HepG2 (cell line): ENCODE results near the gene CCT3. TPM values are rescaled to one million over a fixed set of nuclear protein-coding genes. Genes with fewer than 3 reads are reported as not detected.

Source experiments
- ERF ChIP-seq: IDR thresholded peaks from 2 replicates; pipeline ENCODE4 v1.6.1; 2018; ENCODE audit warnings: missing biosample characterization, missing genetic modification reagents
- GATAD2A ChIP-seq: IDR thresholded peaks from 2 replicates; pipeline ENCODE4 v1.6.1; 2016
- HNRNPK ChIP-seq: fragments of 200-400 bp; formaldehyde crosslinking; IDR thresholded peaks from 2 replicates; pipeline ENCODE4 v1.6.1; 2018; ENCODE audit warnings: low read length, low read depth, moderate library complexity, mild to moderate bottlenecking; ENCODE audit not compliant: poor library complexity, severe bottlenecking
- KAT7 ChIP-seq: IDR thresholded peaks from 2 replicates; pipeline ENCODE4 v1.6.1; 2018; ENCODE audit warnings: borderline replicate concordance, missing compliant biosample characterization
- LCORL ChIP-seq, 2 experiments: fragments of 450-650 bp in 1 of 2; sonication (generic) in 1 of 2; formaldehyde crosslinking in 1 of 2; IDR thresholded peaks; 2 replicates each; pipeline versions ENCODE4 v1.5.0 to v1.6.1; 2017 to 2020; ENCODE audit warnings: antibody characterized with exemption in 1 of 2, missing genetic modification reagents in 1 of 2
- MYC ChIP-seq: sonication (generic); formaldehyde crosslinking; IDR thresholded peaks from 2 replicates; pipeline ENCODE4 v1.9.0; 2021; ENCODE audit warnings: missing genetic modification reagents, borderline replicate concordance
- MYNN ChIP-seq: sonication (generic); formaldehyde crosslinking; IDR thresholded peaks from 2 replicates; pipeline ENCODE4 v1.4.0; 2020; ENCODE audit warnings: mild to moderate bottlenecking, low read depth, missing genetic modification reagents
- NR2F1 ChIP-seq, 2 experiments: fragments of 450-650 bp in 1 of 2; formaldehyde crosslinking in 1 of 2; IDR thresholded peaks; 2 replicates each; pipeline versions ENCODE4 v1.5.0 to v1.6.1; 2016 to 2020; ENCODE audit warnings: mild to moderate bottlenecking in 1 of 2, missing compliant biosample characterization in 1 of 2, missing genetic modification reagents in 1 of 2, moderate library complexity in 1 of 2
- NR2F2 ChIP-seq: IDR thresholded peaks from 2 replicates; pipeline ENCODE4 v1.6.1; 2012; ENCODE audit warnings: low read depth, inconsistent platforms, borderline replicate concordance
- ZNF260 ChIP-seq: sonication (generic); formaldehyde crosslinking; IDR thresholded peaks from 2 replicates; pipeline ENCODE4 v1.4.0; 2020; ENCODE audit warnings: missing genetic modification reagents, low read depth, mild to moderate bottlenecking, borderline replicate concordance
- ZNF598 ChIP-seq: sonication (generic); formaldehyde crosslinking; IDR thresholded peaks from 2 replicates; pipeline ENCODE4 v1.5.1; 2020; ENCODE audit warnings: mild to moderate bottlenecking, missing genetic modification reagents, borderline replicate concordance
- ZNF782 ChIP-seq: sonication (generic); formaldehyde crosslinking; IDR thresholded peaks from 2 replicates; pipeline ENCODE4 v1.4.0; 2020; ENCODE audit warnings: missing genetic modification reagents, mild to moderate bottlenecking, borderline replicate concordance
- polyA plus RNA-seq, 8 experiments: library from polyadenylated mRNA; depleted of rRNA in 3 of 8; stranded (reverse) in 7 of 8; unstranded in 1 of 8; fragments of >200 nt; fragmentation: Illumina TruSeq in 4 of 8; extraction: Trizol in 4 of 8; gene quantifications; 2 replicates each; pipeline versions ENCODE4 v1.2.1 to v1.2.3, GENCODE V29; 2011 to 2016; ENCODE audit warnings: low read depth in 4 of 8, missing spikeins in 1 of 8, mixed read lengths in 1 of 8; ENCODE audit not compliant: insufficient read depth in 1 of 8
- total RNA-seq, 5 experiments: library from RNA; depleted of rRNA; stranded (reverse); fragments of >200 nt; fragmentation: Illumina TruSeq; extraction: Trizol; gene quantifications; 2 replicates each; pipeline ENCODE4 v1.2.3, GENCODE V29; 2016; ENCODE audit warnings: low read depth in 1 of 5
- TF ChIP-seq, protein P1 (sequence below): sonication (generic); formaldehyde crosslinking; IDR thresholded peaks from 2 replicates; pipeline ENCODE4 v1.5.1; 2020; ENCODE audit warnings: mild to moderate bottlenecking, missing genetic modification reagents
- TF ChIP-seq, protein P2 (sequence below): sonication (generic); formaldehyde crosslinking; conservative IDR thresholded peaks from 2 replicates; pipeline ENCODE4 v1.4.0; 2020; ENCODE audit warnings: missing genetic modification reagents
- TF ChIP-seq, protein P3 (sequence below): sonication (generic); formaldehyde crosslinking; IDR thresholded peaks from 2 replicates; pipeline ENCODE4 v1.5.0; 2020; ENCODE audit warnings: missing genetic modification reagents, mild to moderate bottlenecking, borderline replicate concordance
- TF ChIP-seq, protein P4 (sequence below): sonication (generic); formaldehyde crosslinking; IDR thresholded peaks from 2 replicates; pipeline ENCODE4 v1.4.0; 2020; ENCODE audit warnings: mild to moderate bottlenecking, missing genetic modification reagents
- TF ChIP-seq, protein P5 (sequence below): IDR thresholded peaks from 2 replicates; pipeline ENCODE4 v1.6.1; 2016; ENCODE audit warnings: low read depth

CCT3 gene
- total and polyA plus RNA-seq, 2 of the 13 experiments (the other 11 are each of a cell fraction or from before 2014, with no cell fraction given), result 319 to 615 TPM

DNA sequence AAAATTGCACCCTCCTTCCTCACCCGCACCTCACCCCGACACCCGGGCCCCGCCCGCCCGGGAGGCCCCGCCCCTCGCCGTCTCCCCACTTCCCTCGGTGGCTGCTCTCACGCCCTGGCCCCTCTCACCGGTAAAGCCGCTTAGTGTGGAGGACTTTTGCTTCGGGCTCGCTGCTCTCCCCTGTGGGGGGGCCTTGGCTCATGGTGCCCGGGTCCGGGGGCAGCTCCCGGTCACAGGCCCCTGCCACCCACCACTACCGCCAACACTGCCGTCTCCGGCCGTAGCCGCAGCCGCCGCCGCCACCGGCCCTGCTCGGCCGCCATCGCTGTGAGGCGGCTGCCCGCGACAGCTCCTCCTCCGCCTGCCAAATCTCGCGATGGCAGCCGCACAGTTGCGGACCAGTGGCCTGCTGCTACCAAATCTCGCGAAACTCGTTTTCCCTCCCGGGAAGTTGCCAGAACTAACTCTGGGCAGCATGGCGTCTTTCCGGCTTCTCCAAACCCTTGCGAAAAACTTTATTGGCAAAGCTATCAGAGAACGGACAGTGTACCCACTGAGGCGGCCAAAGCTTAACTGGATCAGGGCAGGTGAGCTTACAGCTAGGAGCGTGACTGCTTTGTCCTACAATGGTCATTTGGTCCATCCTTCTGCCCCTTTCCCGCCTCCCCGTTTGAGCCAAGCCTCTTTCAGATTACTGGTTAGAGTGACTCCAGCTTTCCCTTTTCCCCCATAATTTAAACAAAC is 55.4 kb downstream of the CCT3 start, which contains the start of gene SMG5 (continued):
- TF ChIP-seq HNRNPK (peak; percentile 68), NR2F2 (peak; percentile 69; the same call in 1 of the 2 replicates), ERF (CRISPR knock-in tag) (peak; percentile 85), KAT7 (CRISPR knock-in tag) (peak; percentile 94), MYC (CRISPR knock-in tag) (peak; percentile 83), NR2F1 (CRISPR knock-in tag; IDR thresholded peaks at IDR 0.05) (no peak), ZNF260 (CRISPR knock-in tag) (no peak), LCORL (IDR thresholded peaks at IDR 0.05) (no peak), LCORL (CRISPR knock-in tag; IDR thresholded peaks at IDR 0.05) (peak; percentile 85; the same call in 1 of the 2 replicates), ZNF782 (CRISPR knock-in tag) (peak; percentile 73; the same call in 1 of the 2 replicates), GATAD2A (peak; percentile 82), ZNF598 (CRISPR knock-in tag) (0 out of 2 replicates have a peak, but pooled peaks have one; percentile 62), MYNN (CRISPR knock-in tag) (no peak)
- TF ChIP-seq, protein P1, sequence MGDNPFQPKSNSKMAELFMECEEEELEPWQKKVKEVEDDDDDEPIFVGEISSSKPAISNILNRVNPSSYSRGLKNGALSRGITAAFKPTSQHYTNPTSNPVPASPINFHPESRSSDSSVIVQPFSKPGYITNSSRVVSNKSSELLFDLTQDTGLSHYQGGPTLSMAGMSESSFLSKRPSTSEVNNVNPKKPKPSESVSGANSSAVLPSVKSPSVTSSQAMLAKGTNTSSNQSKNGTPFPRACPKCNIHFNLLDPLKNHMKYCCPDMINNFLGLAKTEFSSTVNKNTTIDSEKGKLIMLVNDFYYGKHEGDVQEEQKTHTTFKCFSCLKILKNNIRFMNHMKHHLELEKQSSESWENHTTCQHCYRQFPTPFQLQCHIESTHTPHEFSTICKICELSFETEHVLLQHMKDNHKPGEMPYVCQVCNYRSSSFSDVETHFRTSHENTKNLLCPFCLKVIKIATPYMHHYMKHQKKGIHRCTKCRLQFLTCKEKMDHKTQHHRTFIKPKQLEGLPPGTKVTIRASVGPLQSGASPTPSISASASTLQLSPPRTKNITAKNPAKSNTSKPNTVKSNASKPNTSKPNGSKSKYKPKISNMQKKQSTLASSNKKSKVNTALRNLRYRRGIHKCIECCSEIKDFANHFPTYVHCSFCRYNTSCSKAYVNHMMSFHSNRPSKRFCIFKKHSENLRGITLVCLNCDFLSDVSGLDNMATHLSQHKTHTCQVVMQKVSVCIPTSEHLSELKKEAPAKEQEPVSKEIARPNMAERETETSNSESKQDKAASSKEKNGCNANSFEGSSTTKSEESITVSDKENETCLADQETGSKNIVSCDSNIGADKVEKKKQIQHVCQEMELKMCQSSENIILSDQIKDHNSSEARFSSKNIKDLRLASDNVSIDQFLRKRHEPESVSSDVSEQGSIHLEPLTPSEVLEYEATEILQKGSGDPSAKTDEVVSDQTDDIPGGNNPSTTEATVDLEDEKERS (CRISPR knock-in tag), result peak; percentile 23; the same call in 1 of the 2 replicates
- TF ChIP-seq, protein P2, sequence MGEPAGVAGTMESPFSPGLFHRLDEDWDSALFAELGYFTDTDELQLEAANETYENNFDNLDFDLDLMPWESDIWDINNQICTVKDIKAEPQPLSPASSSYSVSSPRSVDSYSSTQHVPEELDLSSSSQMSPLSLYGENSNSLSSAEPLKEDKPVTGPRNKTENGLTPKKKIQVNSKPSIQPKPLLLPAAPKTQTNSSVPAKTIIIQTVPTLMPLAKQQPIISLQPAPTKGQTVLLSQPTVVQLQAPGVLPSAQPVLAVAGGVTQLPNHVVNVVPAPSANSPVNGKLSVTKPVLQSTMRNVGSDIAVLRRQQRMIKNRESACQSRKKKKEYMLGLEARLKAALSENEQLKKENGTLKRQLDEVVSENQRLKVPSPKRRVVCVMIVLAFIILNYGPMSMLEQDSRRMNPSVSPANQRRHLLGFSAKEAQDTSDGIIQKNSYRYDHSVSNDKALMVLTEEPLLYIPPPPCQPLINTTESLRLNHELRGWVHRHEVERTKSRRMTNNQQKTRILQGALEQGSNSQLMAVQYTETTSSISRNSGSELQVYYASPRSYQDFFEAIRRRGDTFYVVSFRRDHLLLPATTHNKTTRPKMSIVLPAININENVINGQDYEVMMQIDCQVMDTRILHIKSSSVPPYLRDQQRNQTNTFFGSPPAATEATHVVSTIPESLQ, result 0 out of 2 replicates have a peak, but pooled peaks have one; percentile 74
- TF ChIP-seq, protein P3, sequence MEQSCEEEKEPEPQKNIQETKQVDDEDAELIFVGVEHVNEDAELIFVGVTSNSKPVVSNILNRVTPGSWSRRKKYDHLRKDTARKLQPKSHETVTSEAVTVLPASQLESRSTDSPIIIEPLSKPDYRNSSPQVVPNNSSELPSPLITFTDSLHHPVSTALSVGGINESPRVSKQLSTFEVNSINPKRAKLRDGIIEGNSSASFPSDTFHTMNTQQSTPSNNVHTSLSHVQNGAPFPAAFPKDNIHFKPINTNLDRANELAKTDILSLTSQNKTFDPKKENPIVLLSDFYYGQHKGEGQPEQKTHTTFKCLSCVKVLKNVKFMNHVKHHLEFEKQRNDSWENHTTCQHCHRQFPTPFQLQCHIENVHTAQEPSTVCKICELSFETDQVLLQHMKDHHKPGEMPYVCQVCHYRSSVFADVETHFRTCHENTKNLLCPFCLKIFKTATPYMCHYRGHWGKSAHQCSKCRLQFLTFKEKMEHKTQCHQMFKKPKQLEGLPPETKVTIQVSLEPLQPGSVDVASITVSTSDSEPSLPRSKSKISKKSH, result peak; percentile 77; the same call in 1 of the 2 replicates
- TF ChIP-seq, protein P4, sequence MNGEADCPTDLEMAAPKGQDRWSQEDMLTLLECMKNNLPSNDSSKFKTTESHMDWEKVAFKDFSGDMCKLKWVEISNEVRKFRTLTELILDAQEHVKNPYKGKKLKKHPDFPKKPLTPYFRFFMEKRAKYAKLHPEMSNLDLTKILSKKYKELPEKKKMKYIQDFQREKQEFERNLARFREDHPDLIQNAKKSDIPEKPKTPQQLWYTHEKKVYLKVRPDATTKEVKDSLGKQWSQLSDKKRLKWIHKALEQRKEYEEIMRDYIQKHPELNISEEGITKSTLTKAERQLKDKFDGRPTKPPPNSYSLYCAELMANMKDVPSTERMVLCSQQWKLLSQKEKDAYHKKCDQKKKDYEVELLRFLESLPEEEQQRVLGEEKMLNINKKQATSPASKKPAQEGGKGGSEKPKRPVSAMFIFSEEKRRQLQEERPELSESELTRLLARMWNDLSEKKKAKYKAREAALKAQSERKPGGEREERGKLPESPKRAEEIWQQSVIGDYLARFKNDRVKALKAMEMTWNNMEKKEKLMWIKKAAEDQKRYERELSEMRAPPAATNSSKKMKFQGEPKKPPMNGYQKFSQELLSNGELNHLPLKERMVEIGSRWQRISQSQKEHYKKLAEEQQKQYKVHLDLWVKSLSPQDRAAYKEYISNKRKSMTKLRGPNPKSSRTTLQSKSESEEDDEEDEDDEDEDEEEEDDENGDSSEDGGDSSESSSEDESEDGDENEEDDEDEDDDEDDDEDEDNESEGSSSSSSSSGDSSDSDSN (CRISPR knock-in tag), result peak; percentile 66
- TF ChIP-seq, protein P5, sequence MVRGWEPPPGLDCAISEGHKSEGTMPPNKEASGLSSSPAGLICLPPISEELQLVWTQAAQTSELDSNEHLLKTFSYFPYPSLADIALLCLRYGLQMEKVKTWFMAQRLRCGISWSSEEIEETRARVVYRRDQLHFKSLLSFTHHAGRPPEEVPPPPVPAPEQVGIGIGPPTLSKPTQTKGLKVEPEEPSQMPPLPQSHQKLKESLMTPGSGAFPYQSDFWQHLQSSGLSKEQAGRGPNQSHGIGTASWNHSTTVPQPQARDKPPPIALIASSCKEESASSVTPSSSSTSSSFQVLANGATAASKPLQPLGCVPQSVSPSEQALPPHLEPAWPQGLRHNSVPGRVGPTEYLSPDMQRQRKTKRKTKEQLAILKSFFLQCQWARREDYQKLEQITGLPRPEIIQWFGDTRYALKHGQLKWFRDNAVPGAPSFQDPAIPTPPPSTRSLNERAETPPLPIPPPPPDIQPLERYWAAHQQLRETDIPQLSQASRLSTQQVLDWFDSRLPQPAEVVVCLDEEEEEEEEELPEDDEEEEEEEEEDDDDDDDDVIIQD (CRISPR knock-in tag), result peak; percentile 79; the same call in 1 of the 2 replicates
